DND-41 (cell line): ENCODE results near the gene RIMS1.

Experiments
- ATAC-seq: fragments of 200-7000 bp; cut with Tn5 transposase; 3 replicates; pipeline ENCODE4 v1.9.1; 2021; ENCODE audit warnings: low read depth; ENCODE audit not compliant: insufficient read depth
- DNase-seq: peaks from one replicate; pipeline ENCODE4 v3.0.0-alpha.2; 2020
- H2AFZ ChIP-seq: 2 replicates; pipeline ENCODE4 v1.6.0; 2012; ENCODE audit warnings: low read depth, low read length
- H3K27ac ChIP-seq: 2 replicates; pipeline ENCODE4 v1.5.1; 2012; ENCODE audit warnings: low read length, inconsistent platforms
- H3K27me3 ChIP-seq: fragments of 200-600 bp; sonication (generic); 2 replicates; pipeline ENCODE4 v1.6.0; 2012; ENCODE audit warnings: low read length, mild to moderate bottlenecking, inconsistent platforms; ENCODE audit not compliant: insufficient read depth, poor library complexity
- H3K36me3 ChIP-seq: 2 replicates; pipeline ENCODE4 v1.5.1; 2012; ENCODE audit warnings: low read length, inconsistent platforms; ENCODE audit not compliant: insufficient read depth
- H3K4me1 ChIP-seq: 2 replicates; pipeline ENCODE4 v1.5.1; 2012; ENCODE audit warnings: mild to moderate bottlenecking, low read length; ENCODE audit not compliant: insufficient read depth
- H3K4me2 ChIP-seq: 2 replicates; pipeline ENCODE4 v1.6.0; 2012; ENCODE audit warnings: mild to moderate bottlenecking, moderate library complexity, low read length, inconsistent platforms; ENCODE audit not compliant: insufficient read depth
- H3K4me3 ChIP-seq, 2 experiments: fragments of 200-600 bp in 1 of 2; shearing (Covaris generic) in 1 of 2; 2 replicates each; pipeline ENCODE4 v1.5.1; 2012 to 2016; ENCODE audit warnings: inconsistent platforms in 2 of 2, low read length in 2 of 2, mild to moderate bottlenecking in 2 of 2, low read depth in 1 of 2, moderate library complexity in 1 of 2
- H3K79me2 ChIP-seq: 2 replicates; pipeline ENCODE4 v1.6.0; 2012; ENCODE audit warnings: low read length, inconsistent platforms; ENCODE audit not compliant: insufficient read depth
- H3K9ac ChIP-seq: 2 replicates; pipeline ENCODE4 v1.6.0; 2012; ENCODE audit warnings: low read depth, mild to moderate bottlenecking, inconsistent platforms, low read length, moderate library complexity
- H3K9me3 ChIP-seq: 2 replicates; pipeline ENCODE4 v1.5.1; 2012; ENCODE audit warnings: low read length, moderate library complexity, mild to moderate bottlenecking, inconsistent platforms; ENCODE audit not compliant: insufficient read depth, severe bottlenecking
- H4K20me1 ChIP-seq: 2 replicates; pipeline ENCODE4 v1.6.0; 2012; ENCODE audit warnings: low read length; ENCODE audit not compliant: insufficient read depth
- CTCF ChIP-seq: IDR thresholded peaks from 2 replicates; pipeline ENCODE4 v1.5.1; 2012; ENCODE audit warnings: borderline replicate concordance, low read length, moderate library complexity, mild to moderate bottlenecking; ENCODE audit not compliant: poor library complexity, severe bottlenecking; ENCODE audit errors: extremely low read depth
- EZH2 ChIP-seq: IDR thresholded peaks from 3 replicates; pipeline ENCODE4 v1.6.1; 2012; ENCODE audit warnings: borderline replicate concordance, low read depth, mild to moderate bottlenecking, moderate library complexity, low read length, inconsistent platforms; ENCODE audit not compliant: severe bottlenecking

RIMS1 gene

GRCh38 chr6:72132851-72133250 lies 246.5 kb downstream of the RIMS1 start:
- DNase-seq (no peak), ATAC-seq (no peak)
- Histone ChIP-seq H2AFZ (no peak overlapping the region), H3K4me1 (no peaks in the 10 kb centered on the region), H3K27ac (no peak overlapping the region), H3K27me3 (no peaks in the 10 kb centered on the region), H3K9me3 (no peaks in the 10 kb centered on the region), H3K9ac (no peak overlapping the region), H3K4me2 (no peak overlapping the region), H3K79me2 (no peaks in the 10 kb centered on the region), H3K4me3 (no peak overlapping the region), H3K36me3 (no peaks in the 10 kb centered on the region), H4K20me1 (no peaks in the 10 kb centered on the region)
- no peak for TF ChIP-seq CTCF

GRCh38 chr6:72133324-72133723 lies 247.0 kb downstream of the RIMS1 start:
- H3K27ac ChIP-seq: no peak overlapping the region
- DNase-seq (no peak), ATAC-seq (no peak)
- H3K27me3 ChIP-seq: no peaks in the 10 kb centered on the region
- H2AFZ ChIP-seq: no peak overlapping the region
- H3K9me3 ChIP-seq: no peaks in the 10 kb centered on the region
- H3K9ac ChIP-seq: no peak overlapping the region
- TF ChIP-seq EZH2: no peak
- TF ChIP-seq CTCF: no peak
- H3K79me2 ChIP-seq: no peaks in the 10 kb centered on the region
- H3K4me3 ChIP-seq: no peak overlapping the region
- H4K20me1 ChIP-seq: no peaks in the 10 kb centered on the region
- H3K4me1 ChIP-seq: no peaks in the 10 kb centered on the region
- H3K36me3 ChIP-seq: no peaks in the 10 kb centered on the region
- no peak overlapping the region for H3K4me2 ChIP-seq

GRCh38 chr6:72140795-72141194 lies 254.4 kb downstream of the RIMS1 start:
- Histone ChIP-seq H3K27ac (no peak overlapping the region), H4K20me1 (no peaks in the 10 kb centered on the region), H3K4me2 (no peak overlapping the region), H2AFZ (no peak overlapping the region), H3K9me3 (no peaks in the 10 kb centered on the region), H3K36me3 (no peaks in the 10 kb centered on the region), H3K27me3 (no peaks in the 10 kb centered on the region), H3K4me1 (no peaks in the 10 kb centered on the region), H3K79me2 (no peaks in the 10 kb centered on the region), H3K4me3 (no peak overlapping the region), H3K9ac (no peak overlapping the region)
- DNase-seq (no peak), ATAC-seq (no peak)
- TF ChIP-seq EZH2: no peak
- TF ChIP-seq CTCF: no peak

- peaks cover 8% of the 10 kb centered on the region for H3K9me3 ChIP-seq
- no peak overlapping the region for H3K27ac ChIP-seq
- no peak for ATAC-seq
- no peak for TF ChIP-seq EZH2
- TF ChIP-seq CTCF: no peak
- no peak overlapping the region for H2AFZ ChIP-seq
- H3K27me3 ChIP-seq: no peaks in the 10 kb centered on the region
- H4K20me1 ChIP-seq: no peaks in the 10 kb centered on the region
- no peaks in the 10 kb centered on the region for H3K36me3 ChIP-seq
- no peak overlapping the region for H3K4me3 ChIP-seq
- no peaks in the 10 kb centered on the region for H3K79me2 ChIP-seq
- no peaks in the 10 kb centered on the region for H3K4me1 ChIP-seq
- H3K9ac ChIP-seq: no peak overlapping the region
- H3K4me2 ChIP-seq: no peak overlapping the region
- DNase-seq: no peak
Observed at GRCh38 chr6:72149715-72150114, 263.4 kb downstream of the RIMS1 start.
